HG03103 (cell line): ENCODE results near the gene MCRIP2.

Experiments
- ATAC-seq: cut with Tn5 transposase; IDR thresholded peaks from one replicate; pipeline ENCODE4 v1.9.1; 2021; ENCODE audit warnings: low read depth; ENCODE audit not compliant: unreplicated experiment

MCRIP2 gene

DNA sequence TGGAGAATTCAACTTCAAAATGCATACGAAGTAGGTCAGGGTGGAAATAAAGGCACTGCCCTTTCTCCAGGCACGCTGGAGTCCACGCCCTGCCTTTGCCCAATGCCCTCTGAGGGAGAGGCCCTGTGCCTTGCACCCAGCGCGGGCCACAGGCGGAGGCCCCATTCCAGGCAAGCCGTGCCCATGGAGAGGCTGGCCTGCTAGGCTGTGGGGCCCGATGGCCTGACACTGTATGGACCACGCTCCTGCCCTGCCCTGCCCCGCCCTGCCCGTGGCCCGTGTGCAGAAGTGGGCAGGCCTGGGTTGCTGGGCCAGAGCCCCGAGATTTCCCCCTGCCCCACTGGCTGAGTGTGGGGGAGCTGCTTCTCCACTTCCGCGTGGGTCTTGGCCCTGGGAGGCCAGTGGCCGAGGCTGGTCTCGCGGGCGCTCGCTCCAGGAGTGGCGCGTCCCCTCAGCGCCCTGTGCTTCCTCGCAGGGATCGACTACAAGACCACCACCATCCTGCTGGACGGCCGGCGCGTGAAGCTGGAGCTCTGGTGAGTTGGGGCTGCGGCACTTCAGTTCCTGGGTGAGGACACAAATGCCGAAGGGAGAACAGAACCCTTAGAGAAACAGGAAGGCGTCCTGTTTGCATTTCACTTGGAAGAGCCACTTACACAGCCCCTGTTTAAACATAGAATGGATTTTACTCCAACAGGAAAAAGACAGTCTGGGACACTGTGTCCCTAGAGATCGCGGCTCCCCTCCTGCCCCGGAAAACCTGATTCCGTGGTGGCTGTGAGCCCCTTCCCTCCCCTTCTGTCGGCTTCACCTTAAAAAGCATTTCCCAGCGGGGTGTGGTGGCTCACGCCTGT lies 24.7 kb upstream of the MCRIP2 start:
- no peak for ATAC-seq

DNA sequence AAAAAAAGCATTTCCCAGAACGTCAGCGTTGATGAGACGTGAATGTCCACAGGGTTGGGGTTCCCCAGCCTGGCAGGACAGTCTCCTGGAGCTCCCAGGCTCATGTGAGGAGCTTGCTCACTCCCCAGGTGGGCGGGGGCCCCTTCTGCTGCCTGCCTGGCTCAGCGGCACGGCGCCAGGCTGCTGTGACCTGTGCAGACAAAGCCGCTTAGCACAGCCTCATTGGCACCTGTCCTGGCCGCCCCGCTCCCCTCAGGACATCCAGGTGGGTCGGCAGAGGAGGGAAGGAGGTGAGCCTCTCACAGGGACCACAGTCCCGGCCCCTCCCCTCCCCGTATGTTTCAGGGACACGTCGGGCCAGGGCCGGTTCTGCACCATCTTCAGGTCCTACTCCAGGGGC lies 23.8 kb upstream of the MCRIP2 start:
- no peak for ATAC-seq

DNA sequence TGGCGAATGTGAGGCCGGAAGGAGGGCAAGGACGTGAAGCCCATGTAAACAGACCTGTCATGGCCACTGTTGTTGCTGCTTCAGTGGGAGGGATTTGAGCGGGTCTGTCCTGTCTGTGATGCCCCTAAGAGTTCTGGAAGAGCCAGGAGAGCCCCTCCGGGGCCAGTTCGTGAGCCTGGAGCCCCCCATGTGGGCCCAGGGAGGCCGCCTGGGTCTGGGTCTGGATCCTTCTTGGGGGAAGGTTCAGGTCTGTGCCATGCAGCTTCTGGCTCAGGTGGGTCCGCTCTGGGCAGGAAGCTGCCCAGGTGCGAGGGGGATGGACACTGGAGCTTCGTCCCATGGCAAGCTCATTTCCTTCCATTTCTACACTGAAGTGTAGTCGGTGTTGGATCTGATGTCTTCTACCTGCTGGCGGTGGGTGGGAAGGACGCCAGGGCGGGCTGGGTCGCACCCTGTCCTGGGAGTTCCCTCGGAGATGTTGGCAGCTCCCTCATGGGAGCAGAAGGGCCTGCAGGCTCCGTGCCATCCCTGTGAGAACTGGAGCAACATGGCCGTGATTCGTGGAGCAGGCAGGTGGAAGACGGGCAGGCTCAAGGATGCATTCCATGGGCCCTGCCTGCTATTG lies 22.0 kb upstream of the MCRIP2 start:
- ATAC-seq, result no peak

DNA sequence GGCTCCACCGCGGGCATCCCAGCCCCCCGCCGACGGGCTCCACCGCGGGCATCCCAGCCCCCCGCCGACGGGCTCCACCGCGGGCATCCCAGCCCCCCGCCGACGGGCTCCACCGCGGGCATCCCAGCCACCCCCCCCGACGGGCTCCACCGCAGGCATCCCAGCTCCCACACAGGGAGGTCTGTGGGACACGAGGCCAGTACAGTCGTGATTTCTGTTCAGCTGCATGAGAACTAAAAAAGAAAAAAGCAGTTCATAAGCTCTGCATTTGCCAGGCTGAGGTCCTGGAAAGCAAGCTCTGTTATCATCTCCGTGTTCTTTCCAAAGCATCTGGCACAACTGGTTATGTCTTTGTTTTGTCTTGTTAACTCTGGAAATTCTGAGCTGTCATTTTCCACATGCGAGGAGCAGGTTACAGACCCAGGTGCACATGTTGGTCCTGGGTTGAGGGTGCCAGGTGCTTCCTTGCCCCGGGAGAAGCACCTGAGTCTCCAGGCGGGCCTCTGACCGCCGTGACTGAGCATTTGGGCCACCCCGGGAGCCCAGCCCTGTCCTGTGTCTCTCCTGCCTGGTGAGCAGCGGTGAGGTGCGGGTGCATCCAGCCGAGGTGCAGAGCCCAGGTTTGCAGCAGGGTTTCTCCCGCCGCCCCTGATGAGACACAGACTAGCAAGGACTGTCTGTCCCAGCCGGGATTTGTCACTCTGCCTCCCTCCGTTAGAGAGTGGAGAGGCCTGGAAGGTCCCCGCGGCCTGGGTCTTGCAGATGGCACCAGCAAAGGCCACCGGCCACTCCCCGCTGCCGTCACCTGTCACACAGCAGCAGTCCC lies 20.7 kb upstream of the MCRIP2 start:
- ATAC-seq, result no peak

DNA sequence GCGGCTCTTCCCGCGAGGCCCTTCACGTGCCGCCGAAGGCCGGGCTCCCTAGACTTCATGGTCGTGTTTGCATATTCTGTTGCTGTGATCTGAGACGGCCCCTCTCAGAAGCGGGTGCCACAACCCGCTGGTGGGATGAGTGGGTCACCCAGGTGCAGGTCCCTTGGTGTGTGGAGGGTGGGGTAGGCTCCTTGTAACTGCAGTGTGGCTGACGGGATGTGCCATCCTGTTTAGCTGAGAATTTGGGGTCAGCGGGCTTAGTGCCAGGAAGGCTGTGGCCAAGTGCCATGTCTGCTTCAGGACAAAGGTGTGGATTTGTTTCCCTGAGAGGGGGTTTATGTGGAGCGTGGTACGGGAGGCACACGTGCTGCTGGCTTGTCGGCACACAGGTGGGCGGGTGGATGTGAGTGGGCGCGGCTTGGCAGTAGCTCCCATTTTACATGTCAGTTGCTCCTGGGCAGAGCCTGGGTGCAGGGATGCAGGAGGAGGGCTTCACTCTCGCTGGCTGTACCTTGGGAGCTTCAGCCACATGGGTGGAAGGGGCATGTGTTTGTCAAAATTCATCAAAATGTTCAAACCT lies 20.0 kb upstream of the MCRIP2 start:
- ATAC-seq, result no peak

DNA sequence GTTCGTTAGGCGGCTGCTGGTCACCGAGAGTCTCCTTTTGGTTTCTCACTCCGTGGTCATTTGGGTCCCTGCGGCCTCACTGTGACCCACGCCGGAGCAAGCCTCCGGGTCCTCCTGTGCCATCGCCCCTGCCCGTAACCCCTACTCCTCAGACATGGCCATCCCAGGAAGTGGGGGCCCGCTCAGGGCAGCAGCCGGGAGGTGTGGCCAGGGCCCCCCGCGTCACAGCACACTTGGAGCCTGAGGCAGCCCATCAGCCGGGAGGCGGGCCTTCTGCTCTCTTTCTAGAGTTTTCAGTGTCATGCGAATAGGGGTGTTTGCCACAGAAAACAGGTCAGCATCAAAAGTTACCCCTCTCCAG lies 18.7 kb upstream of the MCRIP2 start:
- no peak for ATAC-seq

DNA sequence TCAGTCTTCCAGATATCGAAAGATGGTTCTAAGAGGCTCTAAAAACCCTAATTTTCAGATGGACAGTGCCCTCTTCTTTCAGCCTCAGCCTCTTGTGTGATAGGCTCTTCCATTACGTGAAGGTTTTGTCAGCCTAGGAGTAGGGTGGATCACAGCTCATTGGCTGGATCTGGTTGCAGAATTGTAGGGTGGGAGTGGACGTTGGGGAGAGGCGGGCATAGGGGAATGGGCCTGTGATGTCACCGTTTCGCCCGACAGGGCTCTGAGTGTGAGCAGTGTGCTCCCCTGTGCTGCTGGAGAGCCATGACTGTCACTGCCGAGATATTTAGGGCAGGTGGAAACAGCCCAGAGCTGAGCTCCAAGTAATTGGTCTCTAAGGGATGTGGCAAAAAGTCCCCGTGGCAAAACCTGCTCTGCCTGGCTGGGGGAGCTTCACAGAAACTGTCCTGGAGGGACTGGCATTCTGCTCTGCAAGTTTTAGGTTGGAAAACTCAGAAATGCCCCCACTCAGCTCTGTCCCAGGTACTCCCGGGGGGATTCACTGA lies 17.0 kb upstream of the MCRIP2 start:
- ATAC-seq, result no peak

DNA sequence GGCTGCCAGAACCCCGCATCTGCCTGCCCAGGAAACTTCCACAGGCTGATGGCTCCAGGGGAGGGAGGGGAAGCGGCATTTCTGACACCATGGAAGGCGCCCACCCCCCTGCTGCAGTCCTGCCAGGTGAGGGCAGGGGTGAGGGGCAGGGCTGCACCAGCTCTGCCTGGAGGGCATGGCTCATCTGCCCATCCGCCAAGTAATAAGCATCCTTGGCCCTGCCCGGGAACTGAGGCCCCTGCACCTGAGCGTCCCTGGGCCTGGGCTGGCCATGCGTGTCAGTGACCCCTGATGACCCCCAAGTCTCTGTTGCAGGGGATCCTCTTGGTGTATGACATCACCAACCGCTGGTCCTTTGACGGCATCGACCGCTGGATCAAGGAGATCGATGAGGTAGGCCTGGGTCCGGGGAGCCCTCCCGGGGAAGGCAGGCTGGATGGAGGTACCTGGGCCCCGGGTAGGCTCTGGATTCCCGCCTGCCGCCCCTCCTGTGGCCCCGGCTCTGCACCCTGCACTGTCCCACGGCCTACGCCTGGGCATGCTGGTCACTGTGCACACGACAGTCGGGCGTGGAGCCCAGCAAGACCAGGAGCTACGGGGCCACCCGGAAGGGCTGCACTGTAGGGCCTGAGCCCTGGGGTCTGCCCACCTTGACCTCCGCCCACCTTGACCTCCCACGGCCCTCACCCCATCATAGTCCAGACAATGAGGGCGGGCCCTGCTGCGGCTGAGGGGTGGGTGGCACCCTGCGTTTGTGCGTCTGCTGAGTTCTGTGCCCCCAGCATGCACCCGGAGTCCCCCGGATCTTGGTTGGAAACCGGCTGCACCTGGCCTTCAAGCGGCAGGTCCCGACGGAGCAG lies 16.3 kb upstream of the MCRIP2 start:
- ATAC-seq, result no peak

DNA sequence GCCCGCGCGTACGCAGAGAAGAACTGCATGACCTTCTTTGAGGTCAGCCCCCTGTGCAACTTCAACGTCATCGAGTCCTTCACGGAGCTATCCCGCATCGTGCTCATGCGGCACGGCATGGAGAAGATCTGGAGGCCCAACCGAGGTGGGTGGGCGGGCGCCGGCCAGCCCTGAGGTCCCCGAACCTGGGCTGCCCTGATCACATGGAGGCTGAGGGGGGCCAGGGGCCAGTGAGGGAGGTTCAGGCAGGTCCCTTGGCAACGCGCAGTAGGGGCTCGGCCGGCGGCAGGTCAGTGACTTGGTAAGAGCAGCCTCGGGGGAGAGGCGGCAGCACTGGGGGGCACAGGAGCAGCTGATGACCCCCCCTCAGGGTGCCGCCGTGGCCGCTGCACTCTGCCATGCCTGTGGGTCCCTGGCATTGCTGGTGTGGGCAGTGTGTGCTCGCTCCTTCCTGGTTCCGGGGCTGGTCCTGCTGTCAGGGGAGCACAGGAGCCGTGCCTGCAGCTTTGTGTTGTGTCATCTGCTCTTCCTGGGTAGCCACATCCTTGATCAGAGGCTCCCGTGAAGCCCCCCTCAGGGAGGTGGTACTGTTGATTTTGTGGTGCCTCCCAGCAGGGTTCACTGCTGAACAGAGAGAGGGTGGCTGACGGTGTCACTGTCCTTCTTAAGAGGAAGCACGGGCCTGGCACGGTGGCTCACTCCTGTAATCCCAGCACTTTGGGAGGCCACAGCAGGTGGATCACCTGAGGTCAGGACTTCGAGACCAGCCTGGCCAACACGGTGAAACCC lies 15.5 kb upstream of the MCRIP2 start:
- no peak for ATAC-seq

DNA sequence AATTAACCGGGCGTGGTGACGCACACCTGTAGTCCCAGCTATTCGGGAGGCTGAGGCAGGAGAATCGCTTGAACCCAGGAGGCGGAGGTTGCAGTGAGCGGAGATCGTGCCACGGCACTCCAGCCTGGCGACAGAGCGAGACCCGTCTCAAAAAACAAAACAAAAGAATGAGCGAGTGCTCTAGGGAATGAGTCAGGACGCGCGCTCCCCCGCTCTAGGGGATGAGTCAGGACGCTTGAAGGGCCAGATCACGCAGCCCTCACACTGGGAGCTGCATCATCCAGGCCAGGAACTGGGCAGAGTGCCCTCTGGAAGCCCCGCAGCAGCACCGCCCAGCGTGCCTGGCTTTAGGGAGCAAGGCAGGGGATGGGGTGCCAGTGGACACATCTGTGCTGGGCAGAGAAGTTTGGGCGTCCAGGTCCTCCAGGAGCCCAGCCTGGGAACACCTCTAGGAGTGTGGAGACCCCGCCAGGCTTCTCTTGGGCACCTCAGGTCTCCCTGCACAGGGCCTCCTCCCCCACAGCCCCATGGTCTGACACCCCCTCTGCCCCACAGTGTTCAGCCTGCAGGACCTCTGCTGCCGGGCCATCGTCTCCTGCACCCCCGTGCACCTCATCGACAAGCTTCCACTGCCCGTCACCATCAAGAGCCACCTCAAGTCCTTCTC lies 14.7 kb upstream of the MCRIP2 start:
- ATAC-seq, result no peak

DNA sequence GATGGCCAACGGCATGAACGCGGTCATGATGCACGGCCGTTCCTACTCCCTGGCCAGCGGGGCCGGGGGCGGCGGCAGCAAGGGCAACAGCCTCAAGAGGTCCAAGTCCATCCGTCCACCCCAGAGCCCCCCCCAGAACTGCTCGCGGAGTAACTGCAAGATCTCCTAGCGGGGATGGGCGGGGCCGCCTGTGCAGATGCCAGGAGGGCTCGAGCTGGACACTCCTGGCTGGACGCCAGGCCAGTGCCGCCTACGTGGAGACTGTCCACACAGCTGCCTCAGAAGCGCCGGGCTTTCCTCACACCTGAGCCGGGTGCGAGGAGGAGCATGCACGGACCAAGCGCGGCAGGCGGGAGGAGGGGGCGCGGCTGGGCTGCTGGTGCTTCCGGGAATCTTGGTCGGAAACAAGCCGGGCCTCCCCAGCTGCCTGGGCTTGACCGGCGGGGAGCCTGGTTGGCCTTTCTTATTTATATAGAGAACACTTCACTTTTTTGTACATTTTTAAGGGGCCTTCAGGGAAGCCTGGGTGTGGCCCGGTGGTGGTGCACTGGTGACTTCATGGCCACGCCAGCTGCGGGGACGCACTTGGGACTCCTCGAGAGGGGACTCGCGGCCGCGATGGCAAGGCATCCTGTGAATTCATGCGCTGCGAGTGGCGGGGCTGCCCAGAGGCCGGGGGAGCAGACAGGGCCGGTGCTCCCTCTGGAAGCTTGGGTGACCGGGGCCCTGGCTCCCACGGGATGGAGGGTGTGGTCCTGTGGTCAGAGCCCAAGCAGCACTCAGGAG lies 14.0 kb upstream of the MCRIP2 start:
- no peak for ATAC-seq

DNA sequence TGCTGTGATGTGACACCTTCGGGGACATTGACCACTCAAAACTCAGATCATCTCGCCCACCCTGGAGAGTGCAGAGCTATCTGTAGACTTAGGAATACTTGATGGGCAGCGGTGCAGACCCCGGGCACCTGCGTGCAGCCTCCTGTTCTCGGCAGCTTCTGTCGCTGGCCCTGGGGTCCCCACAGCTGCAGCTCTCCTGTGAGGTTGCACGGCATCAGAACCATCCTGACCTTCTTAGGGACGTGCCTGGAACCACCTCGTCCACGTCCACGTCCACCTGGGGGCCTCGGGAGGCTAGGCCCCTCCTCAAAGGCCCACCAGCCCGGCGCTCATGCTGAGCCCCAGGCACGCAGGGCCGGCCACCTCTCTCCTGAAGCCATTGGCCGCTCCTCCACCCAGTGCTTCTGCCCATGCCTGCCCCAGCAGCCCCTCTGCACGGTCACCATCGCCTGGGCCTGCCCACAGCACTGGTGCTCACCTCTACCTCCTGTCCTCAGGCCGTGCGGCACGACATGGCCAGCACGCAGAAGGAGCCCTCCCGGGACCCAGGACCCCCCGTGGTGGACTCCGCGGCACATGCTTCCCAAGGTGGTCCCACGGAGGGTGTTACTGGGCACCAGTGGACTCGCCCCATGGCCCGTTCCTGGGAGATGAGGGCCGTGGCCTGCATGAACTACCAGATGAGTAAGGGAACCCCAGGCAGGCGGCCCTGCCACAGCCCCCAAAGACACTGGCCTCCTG lies 13.1 kb upstream of the MCRIP2 start:
- ATAC-seq, result no peak

DNA sequence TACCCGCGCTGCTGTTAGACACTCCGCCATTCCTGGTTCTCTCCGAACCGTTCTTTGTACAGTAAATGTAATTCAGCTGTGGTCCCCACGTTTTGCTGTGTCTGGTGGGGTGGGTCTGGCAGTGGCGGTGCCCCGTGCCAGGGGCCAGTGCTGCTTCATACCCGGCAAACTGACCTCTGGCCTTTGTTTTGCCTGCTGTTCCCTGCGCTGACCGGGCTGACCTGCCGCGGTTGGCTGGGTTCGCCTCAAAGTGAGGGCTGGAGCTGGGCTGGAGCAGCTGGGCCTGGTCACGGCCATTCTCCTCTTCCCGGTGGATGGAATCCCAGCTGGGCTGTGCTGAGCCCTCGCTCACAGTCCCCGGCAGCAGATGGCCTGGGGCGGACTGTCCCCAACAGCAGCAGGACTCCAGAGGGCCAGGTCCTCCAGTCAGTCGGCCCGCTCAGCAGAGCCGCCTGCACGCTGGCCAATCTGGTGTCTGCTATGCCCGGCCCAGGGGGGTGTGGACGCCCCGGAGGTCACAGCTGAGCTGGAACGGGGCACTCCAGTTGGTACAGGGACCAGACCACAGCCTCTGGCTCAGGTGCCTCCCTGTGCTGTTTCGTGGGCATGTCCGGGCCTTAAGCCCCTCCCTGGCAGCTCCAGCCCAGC lies 12.3 kb upstream of the MCRIP2 start:
- ATAC-seq, result no peak

DNA sequence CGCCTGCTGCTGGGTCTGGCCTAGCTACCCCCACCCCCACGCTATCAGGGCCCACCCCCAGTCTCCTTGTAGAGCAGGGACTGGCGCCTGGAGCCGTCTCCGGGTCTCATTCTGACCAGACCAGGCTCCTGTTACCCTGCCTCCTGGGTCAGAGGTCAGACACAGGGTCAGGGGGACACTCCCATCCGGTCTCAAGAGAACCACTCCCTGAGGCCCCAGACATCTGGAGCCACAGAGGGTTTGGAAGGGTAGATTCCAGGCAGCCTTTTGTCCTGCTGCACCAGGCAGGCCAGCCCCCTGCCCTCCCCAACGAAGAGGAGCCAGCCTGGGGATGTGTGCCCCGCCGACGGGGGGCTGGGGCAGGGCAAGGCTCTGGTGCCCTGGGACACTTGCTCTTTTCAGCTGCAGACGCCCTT lies 11.8 kb upstream of the MCRIP2 start:
- ATAC-seq, result no peak

DNA sequence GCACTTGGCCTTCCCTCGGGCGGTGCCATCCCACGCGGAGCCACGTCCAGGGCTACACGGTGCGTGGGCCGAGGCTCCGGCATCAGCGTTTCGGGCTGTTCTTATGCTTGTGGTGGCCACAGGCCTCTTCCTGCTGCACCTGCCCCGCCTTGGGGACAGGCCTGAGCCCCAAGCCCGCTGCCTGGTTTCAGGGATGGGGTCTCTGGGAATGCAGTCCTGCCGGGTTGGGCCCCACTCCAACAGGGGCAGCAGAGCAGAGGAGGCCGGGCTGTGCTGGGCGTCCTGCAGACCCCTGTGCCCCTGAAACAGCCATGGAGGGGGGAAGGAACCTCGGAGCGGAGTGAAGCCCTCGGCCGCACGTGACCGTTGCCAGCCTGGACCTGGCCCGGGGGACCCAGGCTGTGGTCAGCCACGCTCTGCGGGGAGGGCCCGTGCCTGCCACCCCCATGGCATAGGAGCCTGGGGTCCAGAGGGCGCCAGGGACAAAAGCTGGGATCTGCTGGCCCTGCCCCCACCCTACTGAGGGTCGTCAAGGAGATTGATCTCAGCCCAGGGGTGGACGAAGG lies 11.3 kb upstream of the MCRIP2 start:
- no peak for ATAC-seq

DNA sequence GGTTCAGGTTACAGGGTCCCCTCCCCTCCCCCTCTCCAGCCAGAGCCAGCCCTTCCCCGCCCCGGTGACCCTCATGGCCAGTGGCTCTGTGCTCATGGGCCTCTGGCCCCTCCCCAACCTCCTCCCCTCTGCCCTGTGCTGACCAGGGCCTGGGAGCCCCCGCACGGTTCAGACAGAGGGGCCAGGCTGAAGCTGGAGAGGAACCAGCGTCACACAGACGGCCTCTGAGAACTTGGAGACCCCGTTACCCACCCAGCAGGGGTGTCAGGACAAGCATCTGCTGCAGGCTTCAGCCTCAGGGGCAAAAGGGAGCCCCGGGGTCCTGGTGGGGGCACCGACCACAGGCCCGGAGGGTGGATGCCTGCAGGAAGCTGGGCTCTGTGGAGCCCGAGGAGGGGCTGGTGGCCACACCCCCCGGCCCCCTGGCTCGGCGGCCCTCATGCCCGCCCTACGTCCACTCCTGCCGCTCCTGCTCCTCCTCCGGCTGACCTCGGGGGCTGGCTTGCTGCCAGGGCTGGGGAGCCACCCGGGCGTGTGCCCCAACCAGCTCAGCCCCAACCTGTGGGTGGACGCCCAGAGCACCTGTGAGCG lies 10.7 kb upstream of the MCRIP2 start, which contains the start of gene WFIKKN1:
WFIKKN1 (plus strand) TSS at position 171 of the 591 bp plus-strand sequence; CDS start at position 440, 269 bp downstream.
- ATAC-seq, result no peak
